IMR-90 (cell line): ENCODE results near the gene NCAPD3. TPM values are rescaled to one million over a fixed set of nuclear protein-coding genes. Genes with fewer than 3 reads are reported as not detected.

Experiments used
- MAZ ChIP-seq: IDR thresholded peaks from 2 replicates; pipeline ENCODE4 v1.6.1; 2012; ENCODE audit warnings: low read depth, mild to moderate bottlenecking, low read length, improper control_type of control experiment, moderate library complexity, borderline replicate concordance
- POLR2A ChIP-seq: IDR thresholded peaks from 2 replicates; pipeline ENCODE4 v1.6.1; 2012; ENCODE audit warnings: mild to moderate bottlenecking, low read depth, low read length
- RAD21 ChIP-seq: IDR thresholded peaks from 2 replicates; pipeline ENCODE4 v1.6.1; 2012; ENCODE audit warnings: low read length, improper control_type of control experiment
- RCOR1 ChIP-seq: IDR thresholded peaks from 2 replicates; pipeline ENCODE4 v1.6.1; 2012; ENCODE audit warnings: mild to moderate bottlenecking, low read length, improper control_type of control experiment; ENCODE audit not compliant: insufficient replicate concordance
- polyA plus RNA-seq, 3 experiments: library from polyadenylated mRNA; depleted of rRNA; stranded (reverse); fragments of >200 nt; gene quantifications; 2 replicates each; pipeline ENCODE4 v1.2.3, GENCODE V29; 2012; ENCODE audit warnings: low replicate concordance in 1 of 3
- total RNA-seq: library from RNA; depleted of rRNA; stranded (reverse); fragments of >200 nt; gene quantifications from 2 replicates; pipeline ENCODE4 v1.2.3, GENCODE V29; 2012

Gene NCAPD3
- total and polyA plus RNA-seq, 2 of the 4 experiments (the other 2 are of a cell fraction) = 18.0 to 19.2 TPM

GRCh38 chr11:134253188-134253993 lies 29.6 kb upstream of the NCAPD3 start, which contains the start of the genes ACAD8 and THYN1 (continued):
- TF ChIP-seq RCOR1 = no peak
- 0 out of 2 replicates have a peak, but pooled peaks have one; percentile 22 for TF ChIP-seq POLR2A
- no peak for TF ChIP-seq RAD21
- TF ChIP-seq MAZ = peak; percentile 64; the same call in 1 of the 2 replicates
